ENCODE data around the gene KAT5. TPM values are rescaled to one million over a fixed set of nuclear protein-coding genes. Genes with fewer than 3 reads are reported as not detected.

The KAT5 gene
- total RNA-seq, 1 experiment from 2014 or later, result 56.6 TPM

GRCh38 chr11:65713212-65713969 is 1.3 kb downstream of the KAT5 start (continued):
- TF ChIP-seq, protein P1, sequence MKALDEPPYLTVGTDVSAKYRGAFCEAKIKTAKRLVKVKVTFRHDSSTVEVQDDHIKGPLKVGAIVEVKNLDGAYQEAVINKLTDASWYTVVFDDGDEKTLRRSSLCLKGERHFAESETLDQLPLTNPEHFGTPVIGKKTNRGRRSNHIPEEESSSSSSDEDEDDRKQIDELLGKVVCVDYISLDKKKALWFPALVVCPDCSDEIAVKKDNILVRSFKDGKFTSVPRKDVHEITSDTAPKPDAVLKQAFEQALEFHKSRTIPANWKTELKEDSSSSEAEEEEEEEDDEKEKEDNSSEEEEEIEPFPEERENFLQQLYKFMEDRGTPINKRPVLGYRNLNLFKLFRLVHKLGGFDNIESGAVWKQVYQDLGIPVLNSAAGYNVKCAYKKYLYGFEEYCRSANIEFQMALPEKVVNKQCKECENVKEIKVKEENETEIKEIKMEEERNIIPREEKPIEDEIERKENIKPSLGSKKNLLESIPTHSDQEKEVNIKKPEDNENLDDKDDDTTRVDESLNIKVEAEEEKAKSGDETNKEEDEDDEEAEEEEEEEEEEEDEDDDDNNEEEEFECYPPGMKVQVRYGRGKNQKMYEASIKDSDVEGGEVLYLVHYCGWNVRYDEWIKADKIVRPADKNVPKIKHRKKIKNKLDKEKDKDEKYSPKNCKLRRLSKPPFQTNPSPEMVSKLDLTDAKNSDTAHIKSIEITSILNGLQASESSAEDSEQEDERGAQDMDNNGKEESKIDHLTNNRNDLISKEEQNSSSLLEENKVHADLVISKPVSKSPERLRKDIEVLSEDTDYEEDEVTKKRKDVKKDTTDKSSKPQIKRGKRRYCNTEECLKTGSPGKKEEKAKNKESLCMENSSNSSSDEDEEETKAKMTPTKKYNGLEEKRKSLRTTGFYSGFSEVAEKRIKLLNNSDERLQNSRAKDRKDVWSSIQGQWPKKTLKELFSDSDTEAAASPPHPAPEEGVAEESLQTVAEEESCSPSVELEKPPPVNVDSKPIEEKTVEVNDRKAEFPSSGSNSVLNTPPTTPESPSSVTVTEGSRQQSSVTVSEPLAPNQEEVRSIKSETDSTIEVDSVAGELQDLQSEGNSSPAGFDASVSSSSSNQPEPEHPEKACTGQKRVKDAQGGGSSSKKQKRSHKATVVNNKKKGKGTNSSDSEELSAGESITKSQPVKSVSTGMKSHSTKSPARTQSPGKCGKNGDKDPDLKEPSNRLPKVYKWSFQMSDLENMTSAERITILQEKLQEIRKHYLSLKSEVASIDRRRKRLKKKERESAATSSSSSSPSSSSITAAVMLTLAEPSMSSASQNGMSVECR (CRISPR knock-in tag; IDR thresholded peaks at IDR 0.05; ENCODE audit: borderline replicate concordance), result no peak
- TF ChIP-seq E2F1 (CRISPR knock-in tag; IDR thresholded peaks at IDR 0.05), result no peak

DNA sequence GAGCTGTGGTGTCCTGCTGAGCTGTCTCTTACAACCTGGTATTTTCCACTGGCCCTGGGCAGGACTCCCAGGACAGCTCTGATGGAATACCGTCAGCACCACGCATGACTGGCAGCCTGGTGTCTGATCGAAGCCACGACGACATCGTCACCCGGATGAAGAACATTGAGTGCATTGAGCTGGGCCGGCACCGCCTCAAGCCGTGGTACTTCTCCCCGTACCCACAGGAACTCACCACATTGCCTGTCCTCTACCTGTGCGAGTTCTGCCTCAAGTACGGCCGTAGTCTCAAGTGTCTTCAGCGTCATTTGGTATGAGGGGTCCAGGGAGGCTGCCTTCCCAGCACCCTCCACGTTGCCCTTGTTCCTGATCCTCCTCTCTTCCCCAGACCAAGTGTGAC is 2.4 kb downstream of the KAT5 start:
- CTCF ChIA-PET, result interaction anchor here (1.6 to 4.5 kb wide), 2 partner anchors 66 to 170 kb away, joined by 3 to 48 read pairs; partner anchors contain the start of gene AP5B1
- peaks cover 10% of the 10 kb centered on the region for H3K4me1 Mint-ChIP-seq
- ATAC-seq (no peak), DNase-seq (ENCODE audit: low spot score) (peak; percentile 3)
- no peak for TF ChIP-seq SP1 (CRISPR knock-in tag; conservative IDR thresholded peaks at IDR 0.05)
- TF ChIP-seq SMAD4 (CRISPR knock-in tag; IDR thresholded peaks at IDR 0.05), result 0 out of 2 replicates have a peak, but pooled peaks have one; percentile 44
- H3K27me3 Mint-ChIP-seq (ENCODE audit: low read depth), result no peaks in the 10 kb centered on the region; the same call in 1 of the 2 replicates
- no peak overlapping the region for H3K4me3 Mint-ChIP-seq
- H3K27ac Mint-ChIP-seq, result no peak overlapping the region
- POLR2A ChIA-PET, result no interaction called here
- peaks cover 56% of the 10 kb centered on the region for H3K36me3 Mint-ChIP-seq
- no peaks in the 10 kb centered on the region for H3K9me3 Mint-ChIP-seq

GRCh38 chr11:65716302-65716701 is 4.2 kb downstream of the KAT5 start:
- POLR2A ChIA-PET, result no interaction called here
- H3K9me3 Mint-ChIP-seq, result no peaks in the 10 kb centered on the region
- peaks cover 56% of the 10 kb centered on the region for H3K36me3 Mint-ChIP-seq
- no peak for DNase-seq (ENCODE audit: low spot score)
- H3K27ac Mint-ChIP-seq, result no peak overlapping the region
- ATAC-seq, result no peak
- H3K27me3 Mint-ChIP-seq (ENCODE audit: low read depth), result no peaks in the 10 kb centered on the region; the same call in 1 of the 2 replicates
- TF ChIP-seq NFATC4 (CRISPR knock-in tag; IDR thresholded peaks at IDR 0.05) (0 out of 2 replicates have a peak, but pooled peaks have one; percentile 25), MXD4 (CRISPR knock-in tag; IDR thresholded peaks at IDR 0.05; ENCODE audit: borderline replicate concordance) (no peak), GRHL2 (CRISPR knock-in tag; IDR thresholded peaks at IDR 0.05; ENCODE audit: insufficient replicate concordance, severe bottlenecking) (no peak), NFE2L1 (CRISPR knock-in tag; IDR thresholded peaks at IDR 0.05) (no peak)
- CTCF ChIA-PET, result no interaction called here
- no peak overlapping the region for H3K4me3 Mint-ChIP-seq
- peaks cover 11% of the 10 kb centered on the region for H3K4me1 Mint-ChIP-seq

- Mint-ChIP-seq H3K4me1 (peaks cover 11% of the 10 kb centered on the region), H3K9me3 (no peaks in the 10 kb centered on the region), H3K36me3 (peaks cover 56% of the 10 kb centered on the region), H3K27me3 (ENCODE audit: low read depth) (no peaks in the 10 kb centered on the region), H3K27ac (no peak overlapping the region), H3K4me3 (no peak overlapping the region)
- no peak for ATAC-seq
- ChIA-PET CTCF (no interaction called here), POLR2A (no interaction called here)
- DNase-seq (ENCODE audit: low spot score), result peak; percentile 7
- TF ChIP-seq MLX (CRISPR knock-in tag; IDR thresholded peaks at IDR 0.05), result no peak
- no peak for TF ChIP-seq ETV6 (CRISPR knock-in tag; IDR thresholded peaks at IDR 0.05)
- no peak for TF ChIP-seq E2F4 (CRISPR knock-in tag; IDR thresholded peaks at IDR 0.05; ENCODE audit: borderline replicate concordance, low read depth)
- no peak for TF ChIP-seq GRHL2 (CRISPR knock-in tag; IDR thresholded peaks at IDR 0.05; ENCODE audit: insufficient replicate concordance, severe bottlenecking)
- TF ChIP-seq SOX15 (CRISPR knock-in tag; IDR thresholded peaks at IDR 0.05), result no peak
- no peak for TF ChIP-seq ATF1 (CRISPR knock-in tag; IDR thresholded peaks at IDR 0.05)
- TF ChIP-seq AFF4 (CRISPR knock-in tag; IDR thresholded peaks at IDR 0.05; ENCODE audit: borderline replicate concordance), result no peak
- no peak for TF ChIP-seq KAT7 (CRISPR knock-in tag; IDR thresholded peaks at IDR 0.05; ENCODE audit: borderline replicate concordance)
- TF ChIP-seq MXD4 (CRISPR knock-in tag; IDR thresholded peaks at IDR 0.05; ENCODE audit: borderline replicate concordance), result no peak
Measured at GRCh38 chr11:65716774-65717405, 4.8 kb downstream of the KAT5 start.

All from WTC11 (cell line).